SU-DHL-6 (cell line): ENCODE results near the gene MOSMO.

Experiments used
- H2AFZ ChIP-seq: fragments of 200-600 bp; sonication (generic); 2 replicates; pipeline ENCODE4 v1.6.1; 2014; ENCODE audit warnings: low read depth, mild to moderate bottlenecking, moderate library complexity, mixed read lengths, antibody characterized with exemption, low read length; ENCODE audit not compliant: severe bottlenecking
- H3F3A ChIP-seq: fragments of 200-600 bp; shearing (Covaris generic); 2 replicates; pipeline ENCODE4 v1.6.0; 2016; ENCODE audit warnings: antibody characterized with exemption, mild to moderate bottlenecking; ENCODE audit not compliant: insufficient read depth
- H3K27ac ChIP-seq: fragments of 200-600 bp; sonication (generic); 2 replicates; pipeline ENCODE4 v1.5.1; 2016; ENCODE audit warnings: low read depth, mild to moderate bottlenecking, low read length, moderate library complexity, mixed read lengths
- H3K27me3 ChIP-seq: fragments of 200-600 bp; sonication (generic), shearing (Covaris generic); 2 replicates; pipeline ENCODE4 v1.6.0; 2014; ENCODE audit warnings: mild to moderate bottlenecking, low read length
- H3K36me3 ChIP-seq: fragments of 200-600 bp; sonication (generic); 2 replicates; pipeline ENCODE4 v1.6.1; 2014; ENCODE audit warnings: mild to moderate bottlenecking, low read length, mixed read lengths
- H3K4me2 ChIP-seq: fragments of 300-600, 200-600 bp; shearing (Covaris generic), sonication (generic); 2 replicates; pipeline ENCODE4 v1.6.0; 2014; ENCODE audit warnings: low read length, low read depth, mild to moderate bottlenecking; ENCODE audit not compliant: poor library complexity, severe bottlenecking
- H3K4me3 ChIP-seq: fragments of 200-600 bp; sonication (generic); 2 replicates; pipeline ENCODE4 v1.5.1; 2014; ENCODE audit warnings: antibody characterized with exemption, low read length, mild to moderate bottlenecking, mixed read lengths; ENCODE audit not compliant: insufficient read depth, poor library complexity, severe bottlenecking
- H3K79me2 ChIP-seq: fragments of 200-600 bp; sonication (generic); 2 replicates; pipeline ENCODE4 v1.6.1; 2014; ENCODE audit warnings: mild to moderate bottlenecking, low read length, moderate library complexity; ENCODE audit not compliant: insufficient read depth
- H3K9ac ChIP-seq: fragments of 200-600 bp; sonication (generic); 2 replicates; pipeline ENCODE4 v1.7.0; 2014; ENCODE audit warnings: mild to moderate bottlenecking, low read length
- H3K9me2 ChIP-seq: fragments of 200-600 bp; sonication (generic); replicated peaks from 2 replicates; pipeline ENCODE4 v1.6.1; 2014; ENCODE audit warnings: low read length; ENCODE audit not compliant: insufficient read depth
- H3K9me3 ChIP-seq: fragments of 200-600 bp; sonication (generic); 2 replicates; pipeline ENCODE4 v1.6.1; 2014; ENCODE audit warnings: low read length, mixed read lengths; ENCODE audit not compliant: insufficient read depth
- H4K20me1 ChIP-seq: fragments of 200-600 bp; sonication (generic); 2 replicates; pipeline ENCODE4 v1.6.1; 2014; ENCODE audit warnings: low read depth, mild to moderate bottlenecking, antibody characterized with exemption, low read length, moderate library complexity, mixed read lengths
- EZH2phosphoT487 ChIP-seq: fragments of 200-600 bp; sonication (generic), shearing (Covaris generic); conservative IDR thresholded peaks from 2 replicates; pipeline ENCODE4 v1.6.1; 2018; ENCODE audit warnings: mild to moderate bottlenecking, antibody characterized with exemption, low read length, moderate library complexity, mixed read lengths
- TF ChIP-seq, protein P1 (sequence below): fragments of 200-600 bp; sonication (generic); IDR thresholded peaks from one replicate; pipeline ENCODE4 v1.5.1; 2017; ENCODE audit warnings: antibody characterized with exemption, mild to moderate bottlenecking, low read length, moderate library complexity; ENCODE audit not compliant: insufficient read depth, poor library complexity, severe bottlenecking

The MOSMO gene

DNA sequence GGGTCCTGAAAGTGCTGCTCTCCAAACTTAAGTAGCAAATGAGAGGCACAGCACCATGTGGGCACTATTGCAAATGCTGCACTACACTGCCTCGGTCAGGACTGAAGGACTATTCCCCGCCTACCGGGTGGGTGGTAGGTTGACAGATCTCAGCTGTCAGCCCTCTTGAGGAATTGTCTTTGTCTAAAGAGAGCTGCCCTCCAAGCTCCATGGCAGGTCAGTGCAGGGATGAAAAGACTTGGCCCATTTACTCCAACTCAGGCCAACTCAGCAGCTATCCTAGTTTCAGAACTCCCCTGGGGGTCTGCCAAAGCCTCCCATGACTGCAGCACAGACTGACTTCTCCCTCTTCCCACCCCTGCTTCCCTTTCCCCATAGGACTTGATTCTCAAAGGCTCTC, 3.6 kb upstream of the MOSMO start:
- no peaks in the 10 kb centered on the region for H3K9me2 ChIP-seq

DNA sequence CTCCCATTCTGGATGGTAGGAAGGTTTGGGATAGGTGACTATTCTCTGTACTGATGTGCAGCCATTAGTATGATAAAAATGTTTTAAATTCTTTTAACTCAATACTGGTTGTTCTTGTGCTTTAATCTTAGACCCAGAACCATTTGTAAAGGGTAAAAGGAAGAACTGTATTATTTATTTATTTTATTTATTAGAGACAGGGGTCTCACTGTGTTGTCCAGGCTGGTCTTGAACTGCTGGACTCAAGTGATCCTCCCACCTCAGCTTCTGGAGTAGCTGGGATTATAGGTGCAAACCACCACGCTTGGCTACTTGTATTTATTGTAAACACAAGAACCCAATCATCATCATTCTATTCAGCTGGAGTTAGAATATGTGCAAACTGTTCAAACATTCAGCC, 2.2 kb upstream of the MOSMO start:
- TF ChIP-seq, protein P1, sequence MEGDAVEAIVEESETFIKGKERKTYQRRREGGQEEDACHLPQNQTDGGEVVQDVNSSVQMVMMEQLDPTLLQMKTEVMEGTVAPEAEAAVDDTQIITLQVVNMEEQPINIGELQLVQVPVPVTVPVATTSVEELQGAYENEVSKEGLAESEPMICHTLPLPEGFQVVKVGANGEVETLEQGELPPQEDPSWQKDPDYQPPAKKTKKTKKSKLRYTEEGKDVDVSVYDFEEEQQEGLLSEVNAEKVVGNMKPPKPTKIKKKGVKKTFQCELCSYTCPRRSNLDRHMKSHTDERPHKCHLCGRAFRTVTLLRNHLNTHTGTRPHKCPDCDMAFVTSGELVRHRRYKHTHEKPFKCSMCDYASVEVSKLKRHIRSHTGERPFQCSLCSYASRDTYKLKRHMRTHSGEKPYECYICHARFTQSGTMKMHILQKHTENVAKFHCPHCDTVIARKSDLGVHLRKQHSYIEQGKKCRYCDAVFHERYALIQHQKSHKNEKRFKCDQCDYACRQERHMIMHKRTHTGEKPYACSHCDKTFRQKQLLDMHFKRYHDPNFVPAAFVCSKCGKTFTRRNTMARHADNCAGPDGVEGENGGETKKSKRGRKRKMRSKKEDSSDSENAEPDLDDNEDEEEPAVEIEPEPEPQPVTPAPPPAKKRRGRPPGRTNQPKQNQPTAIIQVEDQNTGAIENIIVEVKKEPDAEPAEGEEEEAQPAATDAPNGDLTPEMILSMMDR = no peak
- no peak for TF ChIP-seq EZH2phosphoT487
- Histone ChIP-seq H3F3A (0 out of 2 replicates have a peak, but pooled peaks cover 4% of the 10 kb centered on the region), H3K27me3 (no peaks in the 10 kb centered on the region), H3K9me2 (no peaks in the 10 kb centered on the region), H3K9me3 (no peaks in the 10 kb centered on the region), H4K20me1 (no peaks in the 10 kb centered on the region), H3K9ac (no peak overlapping the region), H3K27ac (no peak overlapping the region), H3K79me2 (peaks cover 11% of the 10 kb centered on the region), H3K4me2 (no peak overlapping the region), H3K4me3 (no peak overlapping the region), H3K36me3 (no peaks in the 10 kb centered on the region), H2AFZ (no peak overlapping the region)

More for the DNA sequence above, 3.6 kb upstream of the MOSMO start:
- no peak overlapping the region for H3K27ac ChIP-seq
- H3K4me3 ChIP-seq = no peak overlapping the region
- peaks cover 10% of the 10 kb centered on the region for H3K79me2 ChIP-seq
- 0 out of 2 replicates have a peak, but pooled peaks cover 4% of the 10 kb centered on the region for H3F3A ChIP-seq
- no peak overlapping the region for H3K4me2 ChIP-seq
- H2AFZ ChIP-seq = no peak overlapping the region
- H3K9ac ChIP-seq = no peak overlapping the region
- TF ChIP-seq, protein P1 = no peak
- TF ChIP-seq EZH2phosphoT487 = no peak
- H3K36me3 ChIP-seq = no peaks in the 10 kb centered on the region
- no peaks in the 10 kb centered on the region for H3K9me3 ChIP-seq
- no peaks in the 10 kb centered on the region for H3K27me3 ChIP-seq
- no peaks in the 10 kb centered on the region for H4K20me1 ChIP-seq

DNA sequence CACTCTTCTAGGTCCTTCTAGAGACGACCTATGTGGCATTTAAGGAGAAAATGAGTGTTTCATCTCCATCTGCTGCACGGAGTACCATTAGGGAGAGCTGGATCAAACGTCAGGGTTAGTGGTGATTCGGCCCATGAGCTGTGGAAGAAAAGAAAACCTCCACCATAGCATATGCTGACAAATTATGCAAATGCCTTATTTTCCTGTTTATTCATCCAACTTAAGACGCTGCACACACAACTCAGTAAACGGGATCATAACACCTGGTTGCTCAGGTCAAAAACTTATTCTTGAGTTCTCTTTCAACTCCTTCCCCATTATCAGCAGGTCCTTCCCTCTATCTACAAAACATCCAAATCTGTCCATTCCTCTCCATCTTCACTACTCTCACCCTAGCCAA, 1.3 kb upstream of the MOSMO start:
- peak overlapping the region; percentile 99 for H2AFZ ChIP-seq
- H4K20me1 ChIP-seq = no peaks in the 10 kb centered on the region; the same call in 1 of the 2 replicates
- H3K9ac ChIP-seq = no peak overlapping the region; the same call in 1 of the 2 replicates
- no peaks in the 10 kb centered on the region for H3K27me3 ChIP-seq
- H3K27ac ChIP-seq = no peak overlapping the region
- peaks cover 11% of the 10 kb centered on the region for H3K79me2 ChIP-seq
- no peak overlapping the region for H3K4me3 ChIP-seq
- no peaks in the 10 kb centered on the region for H3K36me3 ChIP-seq
- H3K4me2 ChIP-seq = peak overlapping the region; percentile 80
- no peaks in the 10 kb centered on the region for H3K9me3 ChIP-seq
- 0 out of 2 replicates have a peak, but pooled peaks cover 4% of the 10 kb centered on the region for H3F3A ChIP-seq
- TF ChIP-seq, protein P1 = no peak
- no peak for TF ChIP-seq EZH2phosphoT487
- H3K9me2 ChIP-seq = no peaks in the 10 kb centered on the region
